Pancreas (tissue), 10 donors: Measurements from ENCODE around the gene ATP9B. TPM values are rescaled to one million over a fixed set of nuclear protein-coding genes. Genes with fewer than 3 reads are reported as not detected.

Experiments
- ATAC-seq, 4 donors: fragments of 200-7000 bp; cut with Tn5 transposase; one replicate each; pipeline versions ENCODE4 v1.8.0 to v1.9.1; 2020; ENCODE audit warnings: mild to moderate bottlenecking in 4 of 4, moderate library complexity in 4 of 4
- DNase-seq, 6 donors: peaks; one replicate each; pipeline ENCODE4 v3.0.0-alpha.2; 2020
- FAIRE-seq: peaks from 2 replicates; lab custom pipeline; 2012; peaks lifted over from hg19 to GRCh38; lab: Jason Lieb, UNC
- H3K27ac ChIP-seq, 4 donors: fragments of 200-600 bp; sonication (generic); 1 replicate in 3 of 4; 2 replicates in 1 of 4; pipeline versions ENCODE4 v1.5.0 to v1.8.0; 2020
- H3K27me3 ChIP-seq, 4 donors: fragments of 200-600 bp; one replicate each; pipeline ENCODE4 v1.8.0; 2021
- H3K36me3 ChIP-seq, 3 donors: fragments of 200-600 bp; sonication (generic) in 1 of 3; one replicate each; pipeline versions ENCODE4 v1.5.0 to v1.8.0; 2020 to 2021
- H3K4me1 ChIP-seq, 3 donors: fragments of 200-600 bp; one replicate each; pipeline ENCODE4 v1.8.0; 2021
- H3K4me3 ChIP-seq, 4 donors: fragments of 200-600 bp; sonication (generic) in 2 of 4; one replicate each; pipeline versions ENCODE4 v1.5.0 to v1.8.0; 2020 to 2021
- H3K9me3 ChIP-seq, 4 donors: fragments of 200-600 bp; one replicate each; pipeline ENCODE4 v1.8.0; 2021
- CTCF ChIP-seq, 4 donors: fragments of 200-600 bp; sonication (generic) in 3 of 4; IDR thresholded peaks; one replicate each; pipeline versions ENCODE4 v1.5.0 to v1.8.0; 2021; ENCODE audit warnings: antibody characterized with exemption in 4 of 4
- WGBS, 2 donors: extraction: QIAGEN DNeasy Blood & Tissue Kit; methylation state at CpG; one replicate each; pipeline ENCODE4 v1.1.7; 2013; 5-methylcytosine and 5-hydroxymethylcytosine counted together
- intact Hi-C, 3 donors: fragments of 100-400 bp; cut with DNase I; formaldehyde crosslinking; loops; one replicate each; pipeline versions ENCODE4 v1.11.1 to v1.14.2; 2022
- polyA plus RNA-seq, 2 donors: library from polyadenylated mRNA; stranded (reverse); fragments of 200-250 nt; gene quantifications; one replicate each; pipeline ENCODE4 v1.2.3, GENCODE V29; 2013
- total RNA-seq, 6 donors: library from RNA; stranded (reverse); fragmentation: NEBNext Ultra II Directional in 4 of 6; extraction: Animal tissue kit (Norgen Biotek cat#: 25700) in 4 of 6; gene quantifications; one replicate each; pipeline versions ENCODE4 v1.2.1 to v1.2.4, GENCODE V29; 2021 to 2023
- donor health status: healthy with polysubstance abuse.
- donor health status: DM: no; HTN: no; CAD: no; lungs with moderate emphysema.
- donor health status: DM: no; HTN: no; CAD: no.
- donor health status: control.
- donor health status: control.
- donor health status: Bipolar disorder and iron deficiency.
- donor health status: DM: yes; HTN: yes; CAD: no.
- donor health status: DM: no; HTN: no; CAD: no.
- donor health status: DM: no; HTN: no; CAD: no.
- donor health status: DM: yes; HTN: yes; CAD: no.

The ATP9B gene
- total and polyA plus RNA-seq, 8 donors, result 10.2 to 19.0 (median 15.5) TPM

DNA sequence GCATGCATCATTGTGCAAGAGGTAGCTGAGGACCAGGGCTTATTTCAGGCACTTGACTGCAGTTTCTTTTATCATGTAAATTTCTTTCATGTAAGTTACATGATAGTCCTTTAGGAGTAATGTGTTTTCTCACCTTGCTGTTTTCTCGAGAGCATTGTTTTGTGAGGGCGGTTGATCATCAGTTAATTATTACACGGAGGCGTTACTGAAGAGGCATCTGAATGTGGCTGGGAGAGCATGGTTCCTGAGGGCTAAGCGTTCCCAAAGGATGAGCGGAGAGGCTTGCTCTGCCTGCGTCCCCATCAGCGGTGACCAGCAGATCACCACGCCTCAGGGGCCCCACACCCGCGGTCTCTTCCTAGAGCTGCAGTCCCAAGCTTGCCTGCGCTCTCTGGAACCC is 170.4 kb downstream of the ATP9B start:
- WGBS, 2 donors, result 89 to 91% methylated on average over 12 of the region's 12 CpGs
- ATAC-seq, result no peak
- no peak for FAIRE-seq

GRCh38 chr18:79241755-79242154 is 172.6 kb downstream of the ATP9B start:
- ATAC-seq (no peak), FAIRE-seq (no peak), DNase-seq (no peak)
- Histone ChIP-seq H3K27me3 (no peaks in the 10 kb centered on the region), H3K4me3 (no peak overlapping the region), H3K4me1 (no peaks in the 10 kb centered on the region), H3K9me3 (no peaks in the 10 kb centered on the region), H3K36me3 (no peaks in the 10 kb centered on the region), H3K27ac (no peak overlapping the region)
- TF ChIP-seq CTCF (IDR thresholded peaks at IDR 0.05), result no peak
- 88 to 91% methylated on average over 8 of the region's 8 CpGs for WGBS, 2 donors
- intact Hi-C loops, result no loop called here

More for the DNA sequence above, 170.4 kb downstream of the ATP9B start:
- no peak for TF ChIP-seq CTCF (IDR thresholded peaks at IDR 0.05)
- no peaks in the 10 kb centered on the region for H3K4me1 ChIP-seq
- no peaks in the 10 kb centered on the region for H3K36me3 ChIP-seq
- H3K27me3 ChIP-seq, result no peaks in the 10 kb centered on the region
- intact Hi-C loops, result no loop called here
- no peaks in the 10 kb centered on the region for H3K9me3 ChIP-seq
- no peak for DNase-seq
- no peak overlapping the region for H3K4me3 ChIP-seq
- no peak overlapping the region for H3K27ac ChIP-seq

DNA sequence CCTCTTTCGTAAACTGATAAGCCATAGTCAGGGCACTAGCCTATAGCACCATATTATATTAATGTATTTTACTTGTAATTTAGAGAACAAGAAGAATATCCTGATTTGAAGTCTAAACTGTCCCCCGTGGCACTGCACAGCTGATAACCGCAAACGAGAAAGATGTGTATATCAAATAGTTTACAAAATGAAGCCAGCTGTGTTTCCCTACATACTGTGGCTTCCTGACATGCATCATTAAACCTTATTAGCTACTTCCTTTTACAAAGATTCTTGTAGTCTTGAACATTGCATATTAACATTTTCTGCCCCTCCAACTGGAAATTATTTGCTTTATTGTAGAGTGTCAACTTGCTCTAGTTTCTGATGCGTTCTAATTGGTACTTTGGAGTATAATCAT is 173.1 kb downstream of the ATP9B start:
- DNase-seq (no peak), FAIRE-seq (no peak), ATAC-seq (no peak)
- intact Hi-C loops, result no loop called here
- Histone ChIP-seq H3K4me1 (no peaks in the 10 kb centered on the region), H3K4me3 (no peak overlapping the region), H3K27me3 (no peaks in the 10 kb centered on the region), H3K27ac (no peak overlapping the region), H3K9me3 (no peaks in the 10 kb centered on the region), H3K36me3 (no peaks in the 10 kb centered on the region)
- 83 to 87% methylated on average over 5 of the region's 5 CpGs for WGBS, 2 donors
- no peak for TF ChIP-seq CTCF (IDR thresholded peaks at IDR 0.05)

DNA sequence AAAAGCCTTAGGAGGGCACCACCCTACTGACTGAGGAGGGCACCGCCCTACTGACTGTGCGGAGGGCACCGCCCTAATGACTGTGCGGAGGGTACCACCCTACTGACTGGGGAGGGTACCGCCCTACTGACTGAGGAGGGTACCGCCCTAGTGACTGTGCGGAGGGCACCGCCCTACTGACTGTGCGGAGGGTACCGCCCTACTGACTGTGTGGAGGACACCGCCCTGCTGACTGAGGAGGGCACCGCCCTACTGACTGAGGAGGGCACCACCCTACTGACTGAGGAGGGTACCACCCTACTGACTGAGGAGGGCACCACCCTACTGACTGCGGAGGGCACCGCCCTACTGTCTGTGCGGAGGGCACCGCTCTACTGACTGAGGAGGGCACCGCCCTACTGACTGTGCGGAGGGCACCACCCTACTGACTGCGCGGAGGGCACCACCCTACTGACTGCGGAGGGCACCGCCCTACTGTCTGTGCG is 176.4 kb downstream of the ATP9B start:
- Histone ChIP-seq H3K4me1 (no peaks in the 10 kb centered on the region), H3K27ac (no peak overlapping the region), H3K9me3 (no peaks in the 10 kb centered on the region), H3K27me3 (no peaks in the 10 kb centered on the region), H3K36me3 (no peaks in the 10 kb centered on the region), H3K4me3 (no peak overlapping the region)
- no peak for DNase-seq
- WGBS, 2 donors, result 92 to 93% methylated on average over 23 of the region's 23 CpGs
- no peak for ATAC-seq
- no peak for FAIRE-seq
- no peak for TF ChIP-seq CTCF (IDR thresholded peaks at IDR 0.05)
- intact Hi-C loops, result no loop called here

- H3K27ac ChIP-seq, result no peak overlapping the region
- no peaks in the 10 kb centered on the region for H3K36me3 ChIP-seq
- DNase-seq (peak; percentile 36 to 88 (median 68)), ATAC-seq (peak; percentile 99 to 100 (median 100)), FAIRE-seq (no peak)
- H3K4me3 ChIP-seq, result no peak overlapping the region
- no peaks in the 10 kb centered on the region for H3K27me3 ChIP-seq
- intact Hi-C loops, result no loop called here
- peak; percentile 87 to 97 (median 93) for TF ChIP-seq CTCF (IDR thresholded peaks at IDR 0.05)
- no peaks in the 10 kb centered on the region for H3K9me3 ChIP-seq
- WGBS, 2 donors, result 19 to 21% methylated on average over 31 of the region's 31 CpGs
- no peaks in the 10 kb centered on the region for H3K4me1 ChIP-seq
Observed at GRCh38 chr18:79246309-79247108, 177.3 kb downstream of the ATP9B start.
